ENCODE measurements around the gene YWHAG. TPM values are rescaled to one million over a fixed set of nuclear protein-coding genes. Genes with fewer than 3 reads are reported as not detected.

YWHAG gene
- total and polyA plus RNA-seq, 9 of the 15 experiments (the other 6 are each of a cell fraction or from before 2014, with no cell fraction given): 30.4 to 246 (median 94.5) TPM

GRCh38 chr7:76303202-76304147, 55.3 kb downstream of the YWHAG start (continued):
- TF ChIP-seq, protein P1, sequence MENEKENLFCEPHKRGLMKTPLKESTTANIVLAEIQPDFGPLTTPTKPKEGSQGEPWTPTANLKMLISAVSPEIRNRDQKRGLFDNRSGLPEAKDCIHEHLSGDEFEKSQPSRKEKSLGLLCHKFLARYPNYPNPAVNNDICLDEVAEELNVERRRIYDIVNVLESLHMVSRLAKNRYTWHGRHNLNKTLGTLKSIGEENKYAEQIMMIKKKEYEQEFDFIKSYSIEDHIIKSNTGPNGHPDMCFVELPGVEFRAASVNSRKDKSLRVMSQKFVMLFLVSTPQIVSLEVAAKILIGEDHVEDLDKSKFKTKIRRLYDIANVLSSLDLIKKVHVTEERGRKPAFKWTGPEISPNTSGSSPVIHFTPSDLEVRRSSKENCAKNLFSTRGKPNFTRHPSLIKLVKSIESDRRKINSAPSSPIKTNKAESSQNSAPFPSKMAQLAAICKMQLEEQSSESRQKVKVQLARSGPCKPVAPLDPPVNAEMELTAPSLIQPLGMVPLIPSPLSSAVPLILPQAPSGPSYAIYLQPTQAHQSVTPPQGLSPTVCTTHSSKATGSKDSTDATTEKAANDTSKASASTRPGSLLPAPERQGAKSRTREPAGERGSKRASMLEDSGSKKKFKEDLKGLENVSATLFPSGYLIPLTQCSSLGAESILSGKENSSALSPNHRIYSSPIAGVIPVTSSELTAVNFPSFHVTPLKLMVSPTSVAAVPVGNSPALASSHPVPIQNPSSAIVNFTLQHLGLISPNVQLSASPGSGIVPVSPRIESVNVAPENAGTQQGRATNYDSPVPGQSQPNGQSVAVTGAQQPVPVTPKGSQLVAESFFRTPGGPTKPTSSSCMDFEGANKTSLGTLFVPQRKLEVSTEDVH (IDR thresholded peaks at IDR 0.05; ENCODE audit: low read depth, partially characterized antibody): no peak
- TF ChIP-seq EP400 (IDR thresholded peaks at IDR 0.05) (peak; percentile 88), BRF2 (IDR thresholded peaks at IDR 0.05; ENCODE audit: borderline replicate concordance, insufficient read depth, insufficient read length) (no peak), GTF2B (IDR thresholded peaks at IDR 0.05; ENCODE audit: extremely low read depth, insufficient read length) (no peak), MED1 (CRISPR knock-in tag; IDR thresholded peaks at IDR 0.05; ENCODE audit: borderline replicate concordance) (no peak), ZNF830 (CRISPR knock-in tag; IDR thresholded peaks at IDR 0.05) (no peak), ZNF444 (CRISPR knock-in tag; IDR thresholded peaks at IDR 0.05) (no peak), EGR1 (conservative IDR thresholded peaks at IDR 0.05) (peak; percentile 98), ARID4B (CRISPR knock-in tag; IDR thresholded peaks at IDR 0.05) (peak; percentile 76; the same call in 1 of the 2 replicates), FOXP1 (CRISPR knock-in tag; IDR thresholded peaks at IDR 0.05) (peak; percentile 13; the same call in 1 of the 2 replicates), ZBTB17 (CRISPR knock-in tag; IDR thresholded peaks at IDR 0.05) (no peak)
- TF ChIP-seq, protein P2, sequence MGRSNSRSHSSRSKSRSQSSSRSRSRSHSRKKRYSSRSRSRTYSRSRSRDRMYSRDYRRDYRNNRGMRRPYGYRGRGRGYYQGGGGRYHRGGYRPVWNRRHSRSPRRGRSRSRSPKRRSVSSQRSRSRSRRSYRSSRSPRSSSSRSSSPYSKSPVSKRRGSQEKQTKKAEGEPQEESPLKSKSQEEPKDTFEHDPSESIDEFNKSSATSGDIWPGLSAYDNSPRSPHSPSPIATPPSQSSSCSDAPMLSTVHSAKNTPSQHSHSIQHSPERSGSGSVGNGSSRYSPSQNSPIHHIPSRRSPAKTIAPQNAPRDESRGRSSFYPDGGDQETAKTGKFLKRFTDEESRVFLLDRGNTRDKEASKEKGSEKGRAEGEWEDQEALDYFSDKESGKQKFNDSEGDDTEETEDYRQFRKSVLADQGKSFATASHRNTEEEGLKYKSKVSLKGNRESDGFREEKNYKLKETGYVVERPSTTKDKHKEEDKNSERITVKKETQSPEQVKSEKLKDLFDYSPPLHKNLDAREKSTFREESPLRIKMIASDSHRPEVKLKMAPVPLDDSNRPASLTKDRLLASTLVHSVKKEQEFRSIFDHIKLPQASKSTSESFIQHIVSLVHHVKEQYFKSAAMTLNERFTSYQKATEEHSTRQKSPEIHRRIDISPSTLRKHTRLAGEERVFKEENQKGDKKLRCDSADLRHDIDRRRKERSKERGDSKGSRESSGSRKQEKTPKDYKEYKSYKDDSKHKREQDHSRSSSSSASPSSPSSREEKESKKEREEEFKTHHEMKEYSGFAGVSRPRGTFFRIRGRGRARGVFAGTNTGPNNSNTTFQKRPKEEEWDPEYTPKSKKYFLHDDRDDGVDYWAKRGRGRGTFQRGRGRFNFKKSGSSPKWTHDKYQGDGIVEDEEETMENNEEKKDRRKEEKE (IDR thresholded peaks at IDR 0.05; ENCODE audit: borderline replicate concordance in 1 of 2, control insufficient read depth in 1 of 2, low read depth in 2 of 2, low read length in 1 of 2): no peak
